ENCODE measurements around the gene MANEAL.
"Not testable (repeated sequence)": the region's sequence is repeated elsewhere in the genome, so short reads cannot be mapped to it uniquely, and the experiment has no call there.

Gene MANEAL, protein sequence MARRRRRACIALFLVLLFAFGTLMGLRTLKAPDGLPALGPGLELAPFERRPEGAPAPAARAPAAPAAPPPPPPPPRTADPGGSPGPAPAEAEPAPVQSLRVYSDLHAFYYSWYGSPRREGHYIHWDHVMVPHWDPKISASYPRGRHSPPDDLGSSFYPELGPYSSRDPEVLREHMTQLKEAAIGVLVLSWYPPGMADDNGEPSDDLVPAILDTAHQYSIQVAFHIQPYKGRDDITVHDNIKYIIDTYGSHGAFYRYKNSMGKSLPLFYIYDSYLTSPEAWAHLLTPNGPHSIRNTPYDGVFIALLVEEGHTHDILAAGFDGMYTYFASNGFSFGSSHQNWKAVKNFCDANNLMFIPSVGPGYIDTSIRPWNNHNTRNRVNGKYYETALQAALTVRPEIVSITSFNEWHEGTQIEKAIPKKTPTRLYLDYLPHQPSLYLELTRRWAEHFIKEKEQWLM

DNA sequence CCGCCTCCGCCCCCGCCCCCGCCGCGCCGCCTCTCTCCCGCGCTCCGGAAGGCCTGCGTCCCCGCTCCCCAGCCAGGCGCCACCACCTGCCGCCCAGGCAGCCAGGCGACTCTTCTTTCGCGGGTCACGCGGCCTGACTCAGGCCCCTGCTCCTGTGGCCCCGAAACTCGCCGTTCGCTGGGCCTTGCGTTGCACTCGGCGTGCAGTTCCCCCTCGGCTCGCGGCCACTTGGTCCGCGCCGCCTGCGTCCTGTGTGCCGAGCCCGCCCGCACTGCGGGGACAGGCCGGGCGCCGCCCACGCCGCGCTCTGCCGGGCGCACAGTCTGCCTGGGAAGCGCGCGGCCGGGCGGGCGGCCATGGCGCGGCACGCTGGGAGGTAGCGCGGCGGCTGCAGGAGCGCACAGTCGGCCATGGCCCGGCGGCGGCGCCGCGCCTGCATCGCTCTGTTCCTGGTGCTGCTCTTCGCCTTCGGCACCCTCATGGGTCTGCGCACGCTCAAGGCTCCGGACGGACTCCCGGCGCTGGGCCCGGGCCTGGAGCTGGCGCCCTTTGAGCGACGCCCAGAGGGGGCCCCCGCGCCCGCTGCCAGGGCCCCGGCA is at the start of gene MANEAL:
Gene MANEAL, plus strand, starts transcription at position 75 of the 599 bp plus-strand sequence. Its CDS starts 336 bp downstream, at position 411.
- peak; percentile 53 for DNase-seq

DNA sequence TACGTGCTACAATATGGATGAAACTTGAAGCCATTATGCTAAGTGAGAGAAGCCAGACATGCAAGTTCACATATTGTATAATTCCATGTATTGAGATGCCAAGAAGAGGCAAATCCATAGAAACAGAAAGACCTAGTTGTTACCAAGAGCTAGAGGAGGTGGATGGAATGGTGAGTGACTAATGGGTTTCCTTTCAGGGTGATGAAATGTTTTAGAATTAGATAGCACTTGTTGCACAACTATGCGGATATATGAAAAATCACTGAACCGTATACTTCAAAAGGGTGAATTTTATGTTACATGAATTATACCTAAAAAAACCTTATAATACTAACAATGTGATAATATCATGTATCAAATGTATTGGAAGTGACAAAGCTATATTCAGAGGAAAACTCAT is 46.8 kb upstream of the MANEAL start:
- no peak for DNase-seq

DNA sequence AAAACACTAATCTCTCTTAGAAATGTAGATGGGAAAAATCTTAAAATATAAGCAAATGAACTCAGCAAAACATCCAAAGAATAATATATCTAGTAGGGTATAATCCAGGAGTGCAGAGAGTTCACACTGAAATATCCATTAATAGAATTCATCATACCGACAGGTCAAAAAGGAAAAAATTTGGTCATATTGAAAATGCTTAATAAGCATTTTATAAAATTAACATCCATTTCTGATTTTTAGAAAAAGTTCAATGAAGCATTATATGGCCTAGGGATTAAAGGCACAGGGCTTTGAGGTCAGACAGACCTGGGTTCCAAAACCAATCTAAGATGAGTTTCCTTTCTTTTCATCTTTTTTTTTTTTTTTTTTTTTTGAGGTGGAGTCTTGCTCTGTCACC is 45.1 kb upstream of the MANEAL start:
- DNase-seq = no peak

DNA sequence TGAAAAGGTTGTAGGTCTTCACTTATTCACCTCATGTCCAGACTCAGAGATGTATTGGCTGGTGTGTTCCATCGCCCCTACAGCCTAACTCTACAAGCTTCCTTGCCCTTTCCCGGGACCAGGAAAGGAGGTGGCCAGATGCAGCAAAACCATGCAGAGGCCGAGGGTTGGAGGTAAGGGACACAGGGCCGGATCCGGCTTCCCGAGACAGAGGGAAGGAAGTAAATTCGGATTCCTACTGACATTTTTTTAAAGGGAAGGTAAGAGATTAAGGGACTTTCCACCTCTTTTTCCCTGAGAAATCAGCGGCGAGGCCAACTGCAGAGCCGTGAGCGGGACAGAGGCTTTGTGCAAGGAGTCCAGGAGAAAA is 41.4 kb upstream of the MANEAL start:
- DNase-seq = no peak

DNA sequence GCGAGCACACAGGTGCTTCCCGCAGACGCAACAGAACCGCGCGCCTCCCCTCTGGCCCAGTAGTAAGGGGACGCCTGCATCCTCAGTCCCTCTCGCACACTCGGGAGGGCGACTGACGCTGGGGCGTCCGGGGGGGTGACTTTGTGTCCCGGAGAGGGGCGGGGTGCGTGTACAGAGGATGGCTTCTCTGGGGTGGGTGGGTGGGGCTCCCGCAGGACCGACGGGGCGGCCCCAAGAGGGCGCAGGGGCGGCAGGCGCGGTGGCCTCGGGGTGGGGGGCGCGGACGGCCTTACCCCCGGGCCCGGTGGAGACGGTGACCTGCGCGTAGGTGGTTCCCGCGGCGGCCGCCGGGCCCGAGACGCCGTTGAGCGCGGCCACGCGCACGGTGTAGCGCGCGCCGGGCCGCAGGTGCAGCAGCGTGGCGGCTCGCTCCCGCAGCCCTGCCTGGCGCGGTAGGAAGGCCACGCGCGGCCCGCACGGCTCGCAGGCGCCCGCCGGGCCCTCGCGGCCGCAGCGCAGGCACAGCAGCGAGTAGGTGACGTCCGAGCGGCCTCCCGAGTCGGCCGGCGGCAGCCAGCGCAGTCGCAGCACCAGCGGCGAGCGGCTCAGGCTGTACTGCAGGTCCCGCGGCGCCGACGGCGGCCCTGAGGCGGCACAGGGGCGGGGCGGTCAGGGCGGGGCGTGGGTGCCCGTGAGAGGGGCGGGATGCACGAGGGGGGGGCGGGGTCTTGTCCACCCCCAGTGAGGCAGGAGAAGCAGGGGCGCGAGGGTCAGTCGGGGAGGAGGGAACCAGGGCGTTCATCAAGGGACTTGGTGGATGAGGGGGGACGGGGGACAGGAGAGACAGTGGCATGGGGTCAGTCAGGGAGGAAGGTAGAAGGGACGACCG is 40.8 kb upstream of the MANEAL start:
- DNase-seq = peak; percentile 55

- DNase-seq = no peak
Observed at GRCh38 chr1:37753473-37754321, 40.0 kb upstream of the MANEAL start.

DNA sequence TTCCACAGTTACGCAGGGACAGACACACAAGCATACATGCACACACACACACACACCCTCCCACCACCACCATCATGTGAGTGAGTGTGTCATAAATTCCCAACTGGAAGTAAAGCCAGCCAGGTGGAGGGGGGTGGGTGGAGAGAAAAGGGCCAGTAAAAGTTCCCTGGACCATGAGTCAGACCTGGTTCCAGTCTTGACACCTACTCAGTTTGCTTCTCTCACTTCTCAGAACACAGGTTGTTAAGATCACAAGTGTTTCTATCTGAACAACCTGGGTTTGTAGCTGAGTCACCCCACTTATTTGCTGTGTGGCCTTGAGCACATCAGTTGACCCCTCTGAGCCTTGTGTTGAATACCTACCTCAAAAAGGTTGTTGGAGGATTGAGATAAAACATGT is 38.4 kb upstream of the MANEAL start:
- DNase-seq = peak; percentile 69

GRCh38 chr1:37755951-37756560 is 37.6 kb upstream of the MANEAL start:
- no peak for DNase-seq

DNA sequence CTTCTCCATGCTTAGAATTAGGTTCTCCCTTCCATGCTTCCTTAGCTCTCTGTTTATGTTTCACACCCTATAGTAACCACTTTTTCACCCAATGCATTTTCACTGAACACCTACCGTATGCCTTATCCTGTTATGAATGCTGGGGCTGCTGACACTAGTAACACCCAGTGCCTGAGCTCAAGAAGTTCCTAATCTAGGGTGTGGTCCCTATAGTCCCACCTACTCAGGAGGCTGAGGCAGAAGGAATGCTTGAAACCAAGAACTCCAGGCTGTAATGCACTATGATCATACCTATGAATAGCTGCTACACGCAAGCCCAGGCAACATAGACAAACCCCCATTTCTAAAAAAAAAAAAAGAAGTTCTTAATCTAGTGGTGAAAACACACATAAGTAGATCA is 34.2 kb upstream of the MANEAL start:
- DNase-seq = no peak

- no peak for DNase-seq
Observed at GRCh38 chr1:37761416-37762095, 32.1 kb upstream of the MANEAL start.

DNA sequence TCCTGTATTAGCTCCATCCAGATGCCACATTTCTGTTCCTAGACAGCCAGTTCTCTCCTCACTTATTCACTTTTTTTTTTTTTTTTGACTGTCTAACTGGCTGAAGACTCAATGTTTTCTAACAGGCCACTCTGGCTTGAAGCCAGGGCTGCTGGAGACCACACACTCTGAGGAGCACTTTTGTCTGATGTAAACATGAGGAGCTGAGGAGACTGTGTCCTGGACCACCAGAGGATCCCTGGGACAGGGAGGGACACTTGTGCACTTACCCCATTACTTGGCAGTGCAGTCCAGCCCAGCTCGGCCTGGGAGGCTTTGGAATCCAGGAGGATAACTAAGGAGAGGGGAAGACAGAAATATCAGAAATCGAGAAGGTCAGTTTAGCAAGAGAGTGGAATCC is 31.1 kb upstream of the MANEAL start:
- DNase-seq = no peak

DNA sequence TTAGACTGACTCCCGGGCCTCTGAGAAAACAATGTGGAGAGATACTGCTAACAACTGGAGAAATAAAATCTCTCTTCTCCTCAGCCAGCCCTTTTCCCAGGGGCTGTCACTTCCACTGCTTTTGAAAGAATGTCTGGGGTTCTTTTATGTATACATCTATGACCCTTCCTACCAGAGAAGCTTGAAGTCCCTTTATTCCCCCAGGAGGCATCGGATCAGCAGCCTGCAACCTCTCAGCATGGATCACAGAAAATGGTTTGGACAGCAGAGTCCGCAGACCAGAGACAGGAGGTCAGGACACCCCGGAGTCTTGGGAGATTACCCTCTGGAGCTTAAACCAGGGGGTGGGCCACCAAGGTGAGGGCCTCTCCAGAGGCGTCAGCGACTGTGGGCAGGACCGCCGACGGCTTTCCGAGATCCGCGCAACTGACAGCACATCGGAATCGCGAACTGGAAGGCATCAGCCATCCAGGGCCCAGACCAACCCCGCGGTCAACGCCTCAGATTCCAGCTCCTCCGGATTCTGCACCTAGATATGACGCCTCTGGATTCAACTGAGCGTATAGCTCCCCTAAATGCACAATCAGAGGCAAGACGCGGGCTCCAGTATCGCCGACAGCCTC is 29.7 kb upstream of the MANEAL start:
- DNase-seq = no peak

GRCh38 chr1:37764414-37764825 is 29.2 kb upstream of the MANEAL start:
- DNase-seq = peak; percentile 76

- DNase-seq = no peak
Observed at GRCh38 chr1:37764888-37765441, 28.7 kb upstream of the MANEAL start, which contains the start of gene EPHA10. TSS of gene EPHA10 (minus strand) at chr1:37765120. CDS start at chr1:37765066, 54 bp downstream.

GRCh38 chr1:37765916-37766664 is 27.6 kb upstream of the MANEAL start:
- DNase-seq = peak; percentile 59

GRCh38 chr1:37767488-37767887 is 26.2 kb upstream of the MANEAL start:
- no peak for DNase-seq

GRCh38 chr1:37771440-37771839 is 22.2 kb upstream of the MANEAL start:
- not testable (repeated sequence) for DNase-seq

GRCh38 chr1:37776946-37777516 is 16.6 kb upstream of the MANEAL start:
- peak; percentile 54 for DNase-seq

GRCh38 chr1:37778654-37779053 is 15.0 kb upstream of the MANEAL start:
- no peak for DNase-seq

All from activated CD4-positive, alpha-beta T cell treated with anti-CD3 and anti-CD28 coated beads for 48 hours (primary cell).